OCI-LY3 (cell line): ENCODE results near the gene TRPV4.

Experiments used
- H2AFZ ChIP-seq: fragments of 200-600, 300-600 bp; shearing (Covaris generic); 2 replicates; pipeline ENCODE4 v1.6.0; 2014; ENCODE audit warnings: antibody characterized with exemption, low read depth, low read length
- H3K27ac ChIP-seq: fragments of 200-600, 300-600 bp; sonication (generic); 2 replicates; pipeline ENCODE4 v1.5.1; 2014; ENCODE audit warnings: mild to moderate bottlenecking, low read length, moderate library complexity, mixed read lengths
- H3K27me3 ChIP-seq: fragments of 200-600, 300-600 bp; sonication (generic); 2 replicates; pipeline ENCODE4 v1.6.1; 2014; ENCODE audit warnings: low read depth, low read length, mixed read lengths
- H3K36me3 ChIP-seq: fragments of 200-600, 300-600 bp; sonication (generic); replicated peaks from 2 replicates; pipeline ENCODE3; 2014; ENCODE audit warnings: low read depth, low read length, mixed read lengths
- H3K4me1 ChIP-seq: fragments of 300-600, 200-600 bp; sonication (generic); 2 replicates; pipeline ENCODE4 v1.6.1; 2014; ENCODE audit warnings: low read length, mixed read lengths
- H3K4me2 ChIP-seq: fragments of 200-600, 300-600 bp; sonication (generic); 2 replicates; pipeline ENCODE4 v1.6.1; 2014; ENCODE audit warnings: low read length, mixed read lengths
- H3K4me3 ChIP-seq: fragments of 300-600, 200-600 bp; sonication (generic); 2 replicates; pipeline ENCODE4 v1.5.1; 2014; ENCODE audit warnings: antibody characterized with exemption, mild to moderate bottlenecking, low read length, moderate library complexity
- H3K79me2 ChIP-seq: fragments of 300-600, 200-600 bp; shearing (Covaris generic); 2 replicates; pipeline ENCODE4 v1.6.1; 2014; ENCODE audit warnings: mild to moderate bottlenecking, low read length, mixed read lengths
- H3K9ac ChIP-seq: fragments of 300-600, 200-600 bp; shearing (Covaris generic); 2 replicates; pipeline ENCODE4 v1.6.0; 2014; ENCODE audit warnings: mild to moderate bottlenecking, low read length, moderate library complexity
- H3K9me3 ChIP-seq: fragments of 200-600, 300-600 bp; shearing (Covaris generic); 2 replicates; pipeline ENCODE4 v1.6.1; 2014; ENCODE audit warnings: low read length, mixed read lengths; ENCODE audit not compliant: insufficient read depth
- H4K20me1 ChIP-seq: fragments of 200-600, 300-600 bp; sonication (generic); 2 replicates; pipeline ENCODE4 v1.6.1; 2016; ENCODE audit warnings: low read length, mixed read lengths; ENCODE audit not compliant: insufficient read depth
- EZH2phosphoT487 ChIP-seq: fragments of 200-600 bp; shearing (Covaris generic); IDR thresholded peaks from 2 replicates; pipeline ENCODE4 v1.6.1; 2018; ENCODE audit warnings: antibody characterized with exemption, mixed run types, low read depth
- TF ChIP-seq, protein P1 (sequence below): fragments of 200-600, 300-600 bp; sonication (generic); IDR thresholded peaks from 2 replicates; pipeline ENCODE4 v1.5.1; 2014; ENCODE audit warnings: antibody characterized with exemption, low read length, low read depth

The TRPV4 gene

DNA sequence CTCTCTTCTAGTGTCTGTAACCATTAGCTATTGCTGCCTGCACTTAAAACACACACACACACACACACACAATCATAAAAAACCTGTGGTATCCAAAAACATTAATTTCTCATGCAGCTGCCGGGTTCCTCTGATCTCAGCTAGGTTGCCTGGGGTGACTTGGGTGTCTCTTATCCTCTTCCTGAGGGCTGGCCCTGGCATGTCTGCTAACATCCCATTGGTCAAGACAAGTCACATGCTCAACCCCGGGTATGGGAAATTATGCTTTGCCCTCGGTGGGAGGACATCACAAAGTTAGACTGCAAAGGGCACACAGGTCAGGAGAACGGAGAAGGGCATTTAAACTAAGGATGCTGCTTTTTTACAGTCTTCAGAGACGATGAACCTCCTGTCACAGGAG, 55.7 kb downstream of the TRPV4 start:
- H3K4me2 ChIP-seq = peak overlapping the region; percentile 67
- H4K20me1 ChIP-seq = no peaks in the 10 kb centered on the region
- peak overlapping the region; percentile 84 for H2AFZ ChIP-seq
- peaks cover 4% of the 10 kb centered on the region; the same call in 1 of the 2 replicates for H3K9me3 ChIP-seq
- peaks cover 3% of the 10 kb centered on the region; the same call in 1 of the 2 replicates for H3K79me2 ChIP-seq
- H3K36me3 ChIP-seq = no peaks in the 10 kb centered on the region
- H3K27ac ChIP-seq = no peak overlapping the region
- H3K4me1 ChIP-seq = peaks cover 21% of the 10 kb centered on the region
- peak overlapping the region; percentile 38 for H3K9ac ChIP-seq
- TF ChIP-seq EZH2phosphoT487 = no peak
- TF ChIP-seq, protein P1, sequence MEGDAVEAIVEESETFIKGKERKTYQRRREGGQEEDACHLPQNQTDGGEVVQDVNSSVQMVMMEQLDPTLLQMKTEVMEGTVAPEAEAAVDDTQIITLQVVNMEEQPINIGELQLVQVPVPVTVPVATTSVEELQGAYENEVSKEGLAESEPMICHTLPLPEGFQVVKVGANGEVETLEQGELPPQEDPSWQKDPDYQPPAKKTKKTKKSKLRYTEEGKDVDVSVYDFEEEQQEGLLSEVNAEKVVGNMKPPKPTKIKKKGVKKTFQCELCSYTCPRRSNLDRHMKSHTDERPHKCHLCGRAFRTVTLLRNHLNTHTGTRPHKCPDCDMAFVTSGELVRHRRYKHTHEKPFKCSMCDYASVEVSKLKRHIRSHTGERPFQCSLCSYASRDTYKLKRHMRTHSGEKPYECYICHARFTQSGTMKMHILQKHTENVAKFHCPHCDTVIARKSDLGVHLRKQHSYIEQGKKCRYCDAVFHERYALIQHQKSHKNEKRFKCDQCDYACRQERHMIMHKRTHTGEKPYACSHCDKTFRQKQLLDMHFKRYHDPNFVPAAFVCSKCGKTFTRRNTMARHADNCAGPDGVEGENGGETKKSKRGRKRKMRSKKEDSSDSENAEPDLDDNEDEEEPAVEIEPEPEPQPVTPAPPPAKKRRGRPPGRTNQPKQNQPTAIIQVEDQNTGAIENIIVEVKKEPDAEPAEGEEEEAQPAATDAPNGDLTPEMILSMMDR = no peak
- peak overlapping the region; percentile 68 for H3K4me3 ChIP-seq
- H3K27me3 ChIP-seq = no peaks in the 10 kb centered on the region

DNA sequence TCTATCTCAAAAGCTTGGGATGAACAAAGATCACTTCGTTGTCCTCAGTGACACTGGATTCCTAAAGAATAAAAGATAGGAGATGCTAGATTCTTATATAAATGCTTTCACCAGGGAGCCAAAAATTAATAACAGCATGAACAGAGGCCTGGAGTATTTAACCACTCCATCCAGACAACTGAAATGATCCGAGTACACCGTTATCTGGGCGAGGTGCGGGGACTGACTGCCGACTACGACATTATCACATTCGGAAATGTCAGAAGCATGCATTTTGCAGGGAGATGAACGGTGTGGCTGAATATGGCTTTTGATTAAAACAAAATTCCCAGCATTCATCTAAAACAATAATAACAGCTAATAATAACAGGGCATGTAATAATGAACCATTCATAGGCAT, 56.6 kb downstream of the TRPV4 start:
- H3K9me3 ChIP-seq = peaks cover 4% of the 10 kb centered on the region; the same call in 1 of the 2 replicates
- no peak overlapping the region for H3K27ac ChIP-seq
- peaks cover 12% of the 10 kb centered on the region for H3K79me2 ChIP-seq
- H3K36me3 ChIP-seq = no peaks in the 10 kb centered on the region
- no peaks in the 10 kb centered on the region for H3K27me3 ChIP-seq
- no peaks in the 10 kb centered on the region for H4K20me1 ChIP-seq
- no peak overlapping the region for H3K9ac ChIP-seq
- H3K4me3 ChIP-seq = no peak overlapping the region
- TF ChIP-seq, protein P1 = no peak
- no peak for TF ChIP-seq EZH2phosphoT487
- peaks cover 26% of the 10 kb centered on the region for H3K4me1 ChIP-seq
- H3K4me2 ChIP-seq = no peak overlapping the region
- no peak overlapping the region for H2AFZ ChIP-seq

DNA sequence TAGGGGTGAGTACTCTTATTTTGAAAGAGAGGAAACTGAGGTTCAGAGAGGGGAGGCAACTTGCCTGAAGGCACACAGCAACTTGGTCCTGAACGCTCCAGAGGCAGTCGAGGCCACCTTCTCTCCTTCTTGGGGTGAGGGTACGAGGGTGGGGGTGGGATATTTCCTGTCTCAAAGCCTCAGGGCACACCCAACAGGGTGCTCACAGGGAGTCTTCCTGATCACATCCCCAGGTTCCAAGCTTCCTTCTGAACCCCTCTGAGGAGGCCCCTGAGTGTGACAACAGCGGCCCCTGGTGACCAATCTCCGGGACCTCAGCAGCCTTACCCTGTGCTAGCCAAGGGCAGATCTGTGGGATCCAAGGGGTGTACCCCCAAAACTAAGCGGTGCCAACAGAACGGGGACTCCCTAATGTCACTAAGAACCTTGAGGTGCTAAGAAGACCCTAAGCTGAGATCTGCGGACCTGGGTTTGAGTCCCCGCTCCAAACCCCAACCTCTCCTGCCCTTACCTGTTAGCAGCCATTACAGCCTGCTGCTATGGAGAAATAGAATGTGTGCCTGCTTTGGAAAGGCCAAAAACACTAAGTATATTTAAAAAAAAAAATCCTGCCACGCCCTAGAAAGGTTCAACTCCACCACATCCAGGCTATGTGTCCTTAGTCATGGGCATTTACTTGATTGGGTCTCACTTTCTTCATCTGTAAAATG, 57.9 kb downstream of the TRPV4 start:
- Histone ChIP-seq H3K4me1 (peaks cover 26% of the 10 kb centered on the region), H3K9me3 (peaks cover 4% of the 10 kb centered on the region; the same call in 1 of the 2 replicates), H3K79me2 (peaks cover 17% of the 10 kb centered on the region), H3K4me2 (0 out of 2 replicates have a peak overlapping the region, but pooled peaks have one; percentile 16), H3K27ac (no peak overlapping the region), H4K20me1 (no peaks in the 10 kb centered on the region), H3K9ac (no peak overlapping the region), H3K27me3 (no peaks in the 10 kb centered on the region), H3K36me3 (no peaks in the 10 kb centered on the region), H2AFZ (no peak overlapping the region), H3K4me3 (no peak overlapping the region)
- TF ChIP-seq, protein P1 = peak; percentile 86
- no peak for TF ChIP-seq EZH2phosphoT487

DNA sequence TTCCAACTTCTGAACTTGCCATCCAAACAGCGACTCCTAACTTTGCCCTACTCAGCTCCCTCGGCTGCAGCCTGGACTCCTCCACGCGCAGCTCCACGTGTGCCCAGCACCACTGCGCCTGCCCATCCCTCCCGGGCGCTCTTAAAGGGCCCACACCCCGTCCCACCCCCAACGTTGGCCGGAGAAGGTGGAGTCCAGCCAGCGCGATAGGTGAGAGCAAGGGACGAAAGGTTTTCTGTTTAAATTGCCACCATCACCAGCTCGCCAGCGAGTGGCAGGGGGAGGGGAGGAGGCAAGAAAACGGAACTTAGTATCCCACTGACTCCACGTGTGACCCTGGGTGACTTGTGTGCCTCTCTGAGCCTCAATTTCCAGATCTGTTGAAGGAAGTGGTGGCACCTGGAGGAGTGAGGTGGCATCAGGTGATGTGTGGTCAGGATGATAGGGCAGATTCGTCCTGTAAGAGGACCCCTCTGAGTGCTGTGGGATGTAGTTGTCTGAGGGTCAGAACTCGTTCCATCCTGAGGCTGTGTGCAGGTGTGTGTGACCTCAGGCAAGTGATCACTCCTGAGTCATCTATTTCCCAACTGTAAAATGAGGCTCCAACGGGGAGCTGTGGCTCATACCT, 59.7 kb downstream of the TRPV4 start:
- Histone ChIP-seq H3K9ac (peak overlapping the region; percentile 45), H4K20me1 (no peaks in the 10 kb centered on the region), H3K27me3 (no peaks in the 10 kb centered on the region), H3K4me1 (peaks cover 26% of the 10 kb centered on the region), H3K27ac (no peak overlapping the region), H3K4me3 (peak overlapping the region; percentile 84), H2AFZ (peak overlapping the region; percentile 51), H3K4me2 (peak overlapping the region; percentile 83), H3K79me2 (peaks cover 17% of the 10 kb centered on the region), H3K9me3 (no peaks in the 10 kb centered on the region), H3K36me3 (no peaks in the 10 kb centered on the region)
- no peak for TF ChIP-seq EZH2phosphoT487
- TF ChIP-seq, protein P1 = no peak
